IPS-NIHi7 (cell line): ENCODE results near the gene TM7SF3.
A peak's percentile ranks its signal among the peaks of the same experiment; 100 is the strongest.
"Not testable (repeated sequence)": the region's sequence is repeated elsewhere in the genome, so short reads cannot be mapped to it uniquely, and the experiment has no call there.

Experiments used
- DNase-seq: peaks from one replicate; pipeline ENCODE4 v3.0.0; 2012; ENCODE audit warnings: mixed read lengths; ENCODE audit errors: extremely low spot score

Gene TM7SF3, protein sequence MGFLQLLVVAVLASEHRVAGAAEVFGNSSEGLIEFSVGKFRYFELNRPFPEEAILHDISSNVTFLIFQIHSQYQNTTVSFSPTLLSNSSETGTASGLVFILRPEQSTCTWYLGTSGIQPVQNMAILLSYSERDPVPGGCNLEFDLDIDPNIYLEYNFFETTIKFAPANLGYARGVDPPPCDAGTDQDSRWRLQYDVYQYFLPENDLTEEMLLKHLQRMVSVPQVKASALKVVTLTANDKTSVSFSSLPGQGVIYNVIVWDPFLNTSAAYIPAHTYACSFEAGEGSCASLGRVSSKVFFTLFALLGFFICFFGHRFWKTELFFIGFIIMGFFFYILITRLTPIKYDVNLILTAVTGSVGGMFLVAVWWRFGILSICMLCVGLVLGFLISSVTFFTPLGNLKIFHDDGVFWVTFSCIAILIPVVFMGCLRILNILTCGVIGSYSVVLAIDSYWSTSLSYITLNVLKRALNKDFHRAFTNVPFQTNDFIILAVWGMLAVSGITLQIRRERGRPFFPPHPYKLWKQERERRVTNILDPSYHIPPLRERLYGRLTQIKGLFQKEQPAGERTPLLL

GRCh38 chr12:27014085-27014858 lies at the start of gene TM7SF3:
Gene TM7SF3, minus strand, starts transcription at chr12:27014384. Its CDS starts 216 bp downstream, at chr12:27014168.
- peak; percentile 94 for DNase-seq

DNA sequence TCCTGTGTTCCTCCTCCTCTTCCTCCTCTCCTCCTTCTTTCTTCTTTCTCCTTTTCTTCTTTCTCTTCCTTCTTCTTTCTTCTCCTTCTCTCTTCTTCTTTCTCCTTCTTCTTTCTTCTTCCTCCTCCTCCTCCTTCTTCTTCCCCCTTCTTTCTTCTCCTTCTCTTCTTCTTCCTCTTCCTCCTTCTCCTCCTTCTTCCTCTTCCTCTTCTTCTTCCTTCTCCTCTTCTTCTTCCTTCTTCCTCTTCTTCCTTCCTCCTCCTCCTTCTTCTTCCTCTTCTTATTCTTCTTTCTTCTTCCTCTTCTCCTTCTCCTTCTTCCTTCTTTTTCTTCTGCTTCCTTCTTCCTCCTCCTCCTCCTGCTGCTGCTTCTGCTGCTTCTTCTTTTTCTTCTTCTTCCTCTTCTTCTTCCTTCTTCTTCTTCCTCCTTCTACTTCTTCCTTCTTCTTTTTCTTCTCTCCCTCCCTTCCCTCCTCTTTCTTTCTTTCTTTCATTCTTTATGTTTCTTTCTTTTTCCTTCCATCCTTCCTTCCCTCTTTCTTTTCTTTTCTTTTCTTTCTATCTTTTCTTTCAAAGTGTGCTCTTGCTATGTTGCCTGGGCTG lies 49.2 kb upstream of the TM7SF3 start:
- DNase-seq = no peak

GRCh38 chr12:27061317-27061716 lies 47.1 kb upstream of the TM7SF3 start:
- no peak for DNase-seq

GRCh38 chr12:27060740-27061139 lies 46.6 kb upstream of the TM7SF3 start:
- DNase-seq = no peak

DNA sequence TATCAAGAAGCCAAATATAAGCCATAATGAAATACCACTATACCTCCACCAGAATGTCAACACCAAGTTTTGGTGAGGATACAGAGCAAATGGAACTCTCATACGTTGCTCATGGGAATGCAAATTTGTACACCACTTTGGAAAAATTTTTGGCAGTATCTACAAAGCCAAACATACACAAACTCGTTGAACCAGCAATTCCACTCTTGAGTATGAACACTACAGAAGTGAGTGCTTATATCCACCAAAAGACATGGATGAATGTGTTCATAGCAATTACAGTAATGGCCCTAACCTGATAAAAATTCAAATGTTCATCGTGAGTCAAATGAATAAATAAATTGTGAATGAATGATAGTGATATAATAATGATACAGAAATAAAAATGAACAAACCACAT lies 43.4 kb upstream of the TM7SF3 start:
- no peak for DNase-seq

- no peak for DNase-seq
Observed at GRCh38 chr12:27055966-27056365, 41.8 kb upstream of the TM7SF3 start.

- no peak for DNase-seq
Observed at GRCh38 chr12:27052742-27053141, 38.6 kb upstream of the TM7SF3 start.

DNA sequence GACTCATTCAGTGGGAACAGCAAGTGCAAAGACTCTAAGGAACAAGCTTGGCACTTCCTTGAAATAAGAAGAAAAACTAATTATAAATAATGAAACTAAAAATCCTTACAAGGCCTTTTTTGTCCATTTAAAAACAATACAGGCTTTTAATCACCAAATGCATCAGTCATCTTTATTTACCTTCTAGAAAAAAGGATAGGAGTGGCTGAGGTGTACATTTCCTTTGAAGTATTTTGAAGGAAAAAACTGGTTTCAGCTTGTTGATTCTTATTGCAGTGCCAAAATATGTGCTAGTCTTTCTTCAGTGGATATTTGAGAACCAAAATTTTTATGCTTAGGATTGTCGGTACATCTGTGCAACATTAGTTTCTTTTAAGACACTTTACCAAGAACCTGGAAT lies 38.0 kb upstream of the TM7SF3 start:
- DNase-seq = no peak

DNA sequence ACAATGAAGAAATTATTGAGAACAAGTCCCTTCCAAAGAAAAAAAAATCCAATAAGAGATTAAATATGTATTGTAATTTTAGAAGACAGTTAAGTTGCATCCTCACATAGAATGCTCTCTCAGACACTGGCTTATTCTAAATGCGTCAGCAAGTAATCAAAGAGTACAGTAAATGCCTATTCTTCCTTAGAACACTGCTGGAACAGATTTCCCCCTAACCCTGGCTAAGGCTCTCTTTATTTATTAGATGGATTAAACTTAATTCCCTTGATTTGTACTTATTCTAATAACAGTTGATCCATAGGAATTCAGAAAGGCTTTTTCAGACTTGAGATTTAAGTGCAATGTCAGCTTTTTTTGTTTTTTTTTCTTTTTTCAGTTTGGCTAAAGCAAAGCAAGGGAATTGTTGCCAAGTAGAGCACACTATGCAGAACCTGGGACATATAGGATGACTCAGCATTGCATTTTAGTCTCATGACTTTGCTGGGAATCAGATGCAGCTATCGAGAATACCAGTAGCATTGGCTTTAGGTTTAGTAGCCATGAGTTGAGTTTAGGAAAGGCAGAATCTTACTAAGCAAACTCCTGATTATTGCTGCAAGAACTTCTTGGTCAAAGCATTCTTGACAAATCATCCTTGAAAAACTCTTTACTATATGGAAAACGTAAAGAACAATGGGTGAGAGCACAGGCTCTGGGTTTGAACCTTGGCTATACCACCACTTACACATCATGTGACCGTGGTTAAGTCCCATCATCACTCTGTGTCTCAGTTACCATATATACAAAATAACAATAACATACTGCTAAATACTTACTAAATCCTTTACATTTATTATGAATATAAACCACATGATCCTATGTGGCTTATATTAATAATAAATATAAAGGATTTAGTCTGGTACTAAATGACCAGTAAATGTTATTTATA lies 34.9 kb upstream of the TM7SF3 start:
- DNase-seq = no peak

DNA sequence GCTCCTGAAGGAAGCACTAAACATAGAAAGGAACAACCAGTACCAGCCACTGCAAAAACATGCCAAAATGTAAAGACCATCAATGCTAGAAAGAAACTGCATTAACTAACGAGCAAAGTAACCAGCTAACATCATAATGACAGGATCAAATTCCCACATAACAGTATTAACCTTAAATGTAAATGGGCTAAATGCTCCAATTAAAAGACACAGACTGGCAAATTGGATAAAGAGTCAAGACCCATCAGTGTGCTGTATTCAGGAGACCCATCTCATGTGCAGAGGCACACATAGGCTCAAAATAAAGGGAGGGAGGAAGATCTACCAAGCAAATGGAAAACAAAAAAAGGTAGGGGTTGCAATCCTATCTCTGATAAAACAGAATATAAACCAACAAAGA lies 27.8 kb upstream of the TM7SF3 start:
- not testable (repeated sequence) for DNase-seq

- not testable (repeated sequence) for DNase-seq
Observed at GRCh38 chr12:27040637-27041036, 26.5 kb upstream of the TM7SF3 start.

DNA sequence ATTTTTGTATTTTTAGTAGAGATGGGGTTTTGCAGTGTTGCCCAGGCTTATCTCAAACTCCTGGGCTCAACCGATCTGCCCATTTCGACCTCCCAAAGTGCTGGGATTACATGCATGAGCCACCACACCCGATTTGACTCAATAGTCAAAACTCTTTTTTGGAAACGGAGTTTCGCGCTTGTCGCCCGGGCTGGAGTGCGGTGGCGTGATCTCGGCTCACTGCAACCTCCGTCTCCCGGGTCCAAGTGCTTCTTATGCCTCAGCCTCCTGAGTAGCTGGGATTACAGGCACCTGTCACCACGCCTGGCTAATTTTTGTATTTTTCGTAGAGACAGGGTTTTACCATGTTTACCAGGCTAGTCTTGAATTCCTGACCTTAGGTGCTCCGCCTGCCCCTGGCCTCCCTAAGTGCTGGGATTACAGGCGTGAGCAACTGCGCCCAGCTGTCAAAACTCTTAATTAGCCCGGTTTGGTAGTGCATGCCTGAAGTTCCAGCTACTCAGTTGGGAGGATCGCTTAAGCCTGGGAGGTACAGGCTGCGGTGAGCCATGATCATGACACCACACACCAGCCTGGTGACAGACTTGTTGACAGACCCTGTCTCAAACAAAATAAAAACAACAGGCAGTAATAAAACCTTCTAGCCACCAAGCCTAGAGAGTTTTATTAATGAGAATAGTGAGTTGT lies 20.6 kb upstream of the TM7SF3 start:
- no peak for DNase-seq

DNA sequence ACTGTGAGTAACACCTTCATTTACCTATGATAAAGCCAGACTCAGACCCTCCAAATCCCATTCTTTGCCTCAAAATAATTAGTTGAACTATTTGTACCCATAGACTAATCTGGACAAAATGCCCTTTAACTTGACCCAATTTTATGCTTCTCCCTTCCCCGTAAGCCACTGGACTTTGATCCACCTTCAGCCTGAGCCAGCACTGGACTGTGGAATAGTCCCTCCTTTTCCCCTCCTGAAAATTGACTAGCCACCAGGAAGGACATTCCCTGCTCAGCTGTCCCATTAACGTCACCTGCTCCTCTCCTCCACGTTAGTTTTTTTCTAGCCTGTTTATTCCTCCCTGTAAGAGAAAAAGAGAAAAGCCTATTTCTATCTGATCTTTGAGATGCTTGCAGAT lies 18.5 kb upstream of the TM7SF3 start:
- no peak for DNase-seq

DNA sequence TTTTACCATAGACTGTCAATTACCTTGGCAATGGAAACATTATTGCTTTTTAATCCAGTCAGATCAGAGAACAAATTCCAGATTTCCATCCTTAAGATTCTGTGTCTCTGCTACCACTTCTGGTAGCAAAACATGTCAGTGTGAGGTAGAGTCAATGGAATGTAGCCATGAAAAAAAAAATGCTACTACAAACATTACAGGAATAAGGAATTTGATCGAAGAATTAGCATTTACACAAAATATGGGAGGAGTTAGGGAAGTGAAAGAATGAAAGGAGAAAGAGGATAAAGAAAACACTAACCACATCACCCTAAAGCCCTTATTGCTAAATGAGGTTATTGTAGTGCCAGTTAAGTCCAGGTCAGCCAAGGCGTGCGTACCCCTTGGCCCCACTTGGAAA lies 17.3 kb upstream of the TM7SF3 start:
- no peak for DNase-seq

DNA sequence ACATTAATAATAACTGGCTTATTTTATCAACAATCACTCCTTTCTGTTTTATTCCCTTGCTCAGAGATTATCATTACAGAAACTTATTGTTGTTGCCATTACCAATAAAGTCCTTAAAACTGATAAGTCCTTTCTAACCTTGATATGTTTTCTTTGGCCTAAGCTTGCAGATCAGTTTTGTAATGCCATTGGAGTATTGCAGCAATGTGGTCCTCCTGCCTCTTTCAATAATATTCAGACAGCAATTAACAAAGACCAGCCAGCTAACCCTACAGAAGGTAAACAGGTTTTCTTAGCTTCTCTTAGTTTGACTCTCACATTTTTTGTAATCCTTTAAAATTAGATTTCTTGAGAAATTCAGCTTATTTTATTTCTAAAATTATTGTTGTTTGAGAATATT lies 12.1 kb upstream of the TM7SF3 start:
- no peak for DNase-seq

- DNase-seq = no peak
Observed at GRCh38 chr12:27025116-27025515, 10.9 kb upstream of the TM7SF3 start.

DNA sequence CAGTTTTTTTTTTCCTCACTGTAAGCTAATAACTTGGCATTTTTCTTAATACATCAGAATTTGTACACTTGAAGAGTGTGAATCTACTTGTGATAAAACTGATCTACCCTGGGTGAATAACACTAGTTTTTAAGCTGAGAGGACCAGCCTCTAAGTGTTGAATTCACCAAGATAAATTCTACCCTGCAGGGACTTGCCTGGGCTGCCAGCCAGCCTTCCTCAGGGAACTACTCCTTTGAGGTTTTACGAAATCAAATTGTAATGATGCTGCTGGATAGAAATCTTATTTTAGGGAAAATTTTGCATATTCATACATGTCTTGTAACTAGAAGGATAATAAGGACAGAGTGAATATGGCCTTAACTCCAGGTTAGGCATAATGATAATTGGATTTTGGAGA lies 10.1 kb upstream of the TM7SF3 start:
- no peak for DNase-seq

DNA sequence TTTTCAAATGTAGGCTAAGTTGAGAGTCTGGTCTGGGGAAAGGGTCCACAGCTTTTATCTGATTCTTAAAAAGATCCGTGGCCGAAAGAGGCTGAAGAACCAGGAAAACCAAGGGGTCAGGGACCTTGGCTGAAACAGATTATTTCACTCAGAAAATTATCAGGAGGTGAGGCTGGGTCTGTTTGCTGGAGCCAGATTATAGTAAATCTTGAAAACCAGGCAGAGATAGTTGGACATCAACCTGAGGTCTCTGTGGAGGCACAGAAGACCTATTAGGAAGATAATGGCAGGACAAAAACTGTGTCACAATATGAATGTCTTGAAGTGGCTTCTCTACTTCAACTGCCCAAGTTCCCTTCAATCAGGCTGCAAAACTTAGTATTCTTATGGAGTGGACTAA lies 6.6 kb upstream of the TM7SF3 start:
- DNase-seq = no peak

DNA sequence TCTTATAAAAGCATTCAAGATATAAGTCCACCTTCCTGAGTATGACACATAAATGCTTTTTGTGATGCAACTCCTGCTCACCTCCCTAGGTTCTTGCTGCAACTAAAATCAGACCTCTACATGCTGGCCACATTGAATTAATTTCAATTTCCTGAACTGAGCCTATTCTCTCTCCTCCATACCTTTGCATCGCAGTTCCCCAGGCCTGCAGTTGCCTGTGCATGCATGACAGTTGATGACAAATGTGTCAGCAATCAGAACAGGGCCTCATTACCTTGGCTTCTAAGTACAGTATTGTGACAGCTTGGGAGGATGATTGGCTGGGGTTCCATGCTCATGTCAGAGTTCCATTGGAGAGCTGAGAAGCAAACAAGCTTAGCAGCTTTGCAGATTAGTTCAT lies 3.9 kb upstream of the TM7SF3 start:
- DNase-seq = no peak

GRCh38 chr12:27017163-27017823 lies 3.1 kb upstream of the TM7SF3 start:
- not testable (repeated sequence) for DNase-seq
